Measurements from ENCODE around the gene ABHD15.
A peak's percentile ranks its signal among the peaks of the same experiment; 100 is the strongest.
"Not testable (repeated sequence)": the region's sequence is repeated elsewhere in the genome, so short reads cannot be mapped to it uniquely, and the experiment has no call there.

ABHD15 gene

GRCh38 chr17:29568331-29569244, 1.8 kb upstream of the ABHD15 start, which contains the start of gene TP53I13:
Gene TP53I13 (plus strand): TSS chr17:29568701. CDS start chr17:29568759, 58 bp downstream.
- peak; percentile 71 for DNase-seq

DNA sequence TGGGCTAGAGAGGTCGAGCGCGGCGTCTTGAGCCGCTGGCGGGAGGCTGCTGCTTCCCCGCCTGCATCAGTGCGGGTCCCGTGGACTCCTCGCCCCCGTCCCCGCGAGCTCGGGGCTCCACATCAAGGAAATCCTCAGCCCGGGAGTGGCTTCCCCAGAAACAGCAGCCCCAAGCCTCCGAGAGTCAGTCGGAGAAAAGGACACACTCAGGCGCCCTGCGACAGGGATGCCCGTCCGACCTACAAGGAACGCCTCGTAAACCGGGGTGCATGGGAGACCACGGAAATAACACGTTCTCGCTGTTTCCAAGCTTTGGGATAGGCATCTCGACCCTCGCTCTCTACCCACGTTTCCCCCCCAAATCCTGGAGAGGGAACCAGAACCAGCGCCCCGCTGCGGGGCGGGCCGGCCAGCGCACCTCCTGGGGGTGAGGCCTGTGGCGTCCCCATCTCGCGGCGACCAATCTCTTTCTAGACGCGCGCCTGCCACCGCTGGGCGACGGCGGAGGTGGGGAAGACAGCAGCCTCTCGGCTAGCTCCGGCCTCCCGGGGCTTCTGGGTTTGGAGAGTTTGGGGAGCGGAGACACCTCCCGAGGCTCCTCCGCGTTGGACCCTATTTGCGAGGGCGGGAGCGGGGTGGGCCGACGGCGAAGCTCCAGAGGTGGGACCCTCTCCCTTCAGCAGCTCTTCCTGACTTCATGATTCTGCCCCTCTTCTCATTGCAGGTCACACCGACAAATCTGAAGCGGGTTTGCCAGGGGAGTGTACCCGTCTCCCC, 905 bp upstream of the ABHD15 start:
- DNase-seq: peak; percentile 53

GRCh38 chr17:29567304-29567553, 392 bp upstream of the ABHD15 start:
- no peak for DNase-seq

DNA sequence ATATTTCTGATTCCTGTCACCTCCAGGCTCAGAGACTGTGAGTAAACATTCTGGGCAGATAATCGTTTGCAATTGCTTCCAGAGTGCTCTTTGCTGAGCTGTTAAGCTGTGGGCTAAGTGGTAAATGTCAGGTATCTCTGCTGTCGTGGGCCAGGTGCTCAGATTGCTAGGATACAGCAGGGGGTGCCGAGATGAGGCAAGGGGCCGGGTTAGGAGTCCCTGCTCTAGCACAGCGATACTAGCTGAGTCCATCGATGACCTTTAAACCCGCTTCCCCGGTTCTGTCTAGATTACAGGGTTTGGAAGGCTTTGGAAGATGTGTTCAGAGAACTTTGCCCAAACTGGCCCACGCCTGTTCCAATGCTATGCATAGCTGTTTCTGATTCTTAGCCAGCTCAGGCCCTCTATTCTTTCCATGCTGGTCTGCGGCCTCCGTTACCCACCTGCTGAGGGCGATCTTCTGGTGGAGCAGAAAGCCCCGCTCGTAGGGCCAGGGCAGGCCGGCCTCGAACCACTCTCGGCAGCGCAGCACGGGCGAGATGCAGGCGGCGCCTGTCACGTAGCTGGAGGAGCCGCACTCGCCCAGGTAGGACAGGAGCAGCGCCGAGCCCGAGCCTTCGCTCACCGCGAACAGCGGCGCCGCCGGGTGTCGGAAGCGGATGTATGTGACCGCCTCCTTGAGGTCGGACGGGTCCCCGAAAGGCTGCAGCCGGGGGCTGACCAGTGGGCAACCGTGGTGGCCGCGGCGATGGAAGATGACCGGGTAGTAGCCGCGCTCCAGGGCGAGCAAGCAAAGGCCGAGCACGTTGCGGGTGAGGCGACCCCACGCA, 979 bp downstream of the ABHD15 start:
- DNase-seq: no peak

GRCh38 chr17:29563816-29564215, 3.0 kb downstream of the ABHD15 start:
- DNase-seq: no peak

DNA sequence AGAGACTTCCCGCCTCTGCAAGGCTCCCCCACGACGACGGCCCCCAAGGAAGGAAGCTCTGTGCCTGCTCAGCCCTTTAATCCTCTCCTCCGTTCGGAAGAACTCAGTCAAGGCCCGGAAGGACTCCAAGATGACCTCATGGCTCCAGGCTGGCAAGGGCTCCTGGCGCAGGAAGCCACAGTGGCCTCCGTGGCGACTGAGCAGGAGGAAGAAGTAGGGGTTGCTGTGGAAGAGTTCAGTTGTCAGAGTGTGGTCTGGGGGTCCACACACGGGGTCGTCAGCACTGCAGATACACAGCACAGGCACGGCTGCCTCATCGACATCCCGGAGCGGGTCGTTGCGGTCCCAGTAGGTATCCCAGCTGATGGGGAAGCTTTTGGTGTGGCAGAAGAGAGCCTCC, 4.2 kb downstream of the ABHD15 start:
- no peak for DNase-seq

- DNase-seq: peak; percentile 56
These were observed 5.0 kb downstream of the ABHD15 start for GRCh38 chr17:29561554-29562517.

DNA sequence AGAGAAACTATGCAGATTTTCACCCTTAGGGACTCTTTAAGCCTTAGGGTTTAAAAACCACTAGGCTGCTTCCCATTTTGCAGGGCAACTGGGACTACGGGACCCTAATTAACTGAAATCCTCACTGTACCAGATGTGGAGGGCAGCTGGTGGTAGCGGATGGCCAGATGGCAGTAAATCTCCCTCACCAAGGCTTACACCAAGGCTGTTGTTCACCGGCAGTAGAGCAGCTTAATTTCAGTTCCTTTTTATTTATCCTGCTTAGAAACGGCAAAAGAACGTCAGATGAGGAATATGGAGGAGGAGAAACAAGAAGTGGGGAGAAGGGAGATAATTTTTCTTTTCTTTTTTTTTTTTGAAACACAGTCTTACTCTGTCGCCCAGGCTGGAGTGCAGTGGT, 6.5 kb downstream of the ABHD15 start:
- DNase-seq: peak; percentile 74

- DNase-seq: no peak
These were observed 7.2 kb downstream of the ABHD15 start for GRCh38 chr17:29559640-29560039.

DNA sequence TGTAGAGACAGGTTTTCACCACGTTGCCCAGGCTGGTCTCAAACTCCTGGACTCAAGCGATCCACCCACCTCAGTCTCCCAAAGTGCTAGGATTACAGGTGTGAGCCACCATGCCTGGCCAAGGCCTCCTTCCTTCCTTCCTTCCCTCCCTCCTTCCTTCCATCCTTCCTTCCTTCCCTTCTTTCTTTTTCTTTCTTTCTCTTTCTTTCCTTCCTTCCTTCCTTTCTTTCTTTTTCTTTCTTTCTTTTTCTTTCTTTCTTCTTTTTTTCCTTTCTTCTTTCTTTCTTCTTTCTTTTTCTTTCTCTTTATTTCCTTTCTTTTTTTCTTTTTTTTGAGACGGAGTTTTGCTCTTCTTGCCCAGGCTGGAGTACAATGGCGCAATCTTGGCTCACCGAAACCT, 8.7 kb downstream of the ABHD15 start:
- DNase-seq: not testable (repeated sequence)

- DNase-seq: no peak
These were observed 9.1 kb downstream of the ABHD15 start for GRCh38 chr17:29557739-29558116.

- DNase-seq: no peak
These were observed 9.6 kb downstream of the ABHD15 start for GRCh38 chr17:29557085-29557738.

- DNase-seq: no peak
These were observed 11.0 kb downstream of the ABHD15 start for GRCh38 chr17:29555840-29556239.

DNA sequence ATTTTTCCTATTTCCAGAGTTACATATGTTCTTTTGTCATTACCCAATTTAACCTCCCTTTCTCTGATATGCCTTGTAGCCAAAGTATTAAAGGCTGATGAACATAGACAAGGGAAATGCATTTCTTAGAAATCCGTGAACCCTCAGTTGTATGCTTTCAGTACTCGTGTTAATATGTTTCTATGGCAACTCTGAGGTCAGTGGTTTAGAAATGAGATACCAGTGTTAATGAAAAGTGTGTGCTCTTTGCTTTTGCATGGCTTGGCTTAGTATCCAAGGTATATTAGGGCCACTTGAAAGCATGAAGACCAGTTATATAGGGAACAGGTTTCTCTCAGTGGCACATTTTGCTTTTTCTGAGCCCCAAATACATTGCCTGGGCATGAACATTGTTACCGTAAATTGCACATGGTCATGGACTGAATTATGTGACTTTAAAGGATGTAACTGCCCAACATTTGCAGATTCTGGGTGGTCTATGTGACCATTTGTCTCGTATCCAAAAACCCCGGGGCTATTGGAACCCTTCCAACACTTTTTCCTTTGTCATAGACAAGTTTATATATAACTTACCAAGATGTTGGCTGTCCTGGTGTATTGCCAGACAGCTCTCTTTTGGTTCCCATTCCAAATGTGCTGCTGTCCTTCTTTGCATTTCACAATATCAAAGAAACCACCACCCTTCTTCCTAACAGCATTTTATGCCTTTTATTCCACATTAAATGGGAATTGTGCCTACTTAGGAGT, 17.5 kb downstream of the ABHD15 start:
- DNase-seq: no peak

DNA sequence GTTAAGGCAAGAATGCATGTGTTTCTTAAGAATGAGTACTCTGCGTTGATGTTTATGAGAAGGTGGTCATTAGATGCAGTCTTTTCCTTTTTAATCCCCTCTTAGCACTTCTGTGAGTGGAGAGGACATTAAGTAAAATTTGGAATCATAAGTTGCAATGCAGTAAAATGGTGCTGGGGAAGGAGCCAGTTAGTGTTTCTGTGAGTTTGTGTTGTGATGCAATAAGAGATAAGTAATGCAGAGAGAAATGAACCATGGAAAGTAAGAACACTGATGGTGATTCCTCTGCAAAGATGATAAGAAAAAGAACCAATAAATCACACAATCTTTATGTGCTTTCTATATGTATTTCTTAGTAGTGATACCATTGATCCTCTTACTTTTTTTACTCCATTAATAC, 20.0 kb downstream of the ABHD15 start:
- DNase-seq: no peak

DNA sequence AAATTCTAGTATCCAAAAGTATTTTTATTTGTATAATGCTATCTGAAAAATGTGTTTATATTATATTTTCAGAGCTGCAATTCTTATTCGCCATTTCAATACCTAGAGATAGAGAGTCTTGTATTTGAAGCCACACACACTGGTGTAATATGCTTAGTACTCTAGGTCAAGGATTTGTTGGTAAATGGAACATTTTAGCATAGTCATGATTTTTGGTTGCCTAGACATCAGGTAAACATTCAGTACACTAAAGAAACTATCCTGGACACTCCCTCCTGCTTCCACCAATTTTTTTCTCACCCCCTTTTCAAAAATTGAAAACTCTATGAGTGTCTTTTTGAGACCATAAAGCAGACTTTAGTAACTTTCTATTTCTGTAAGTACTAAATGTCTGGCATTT, 20.8 kb downstream of the ABHD15 start:
- DNase-seq: no peak

GRCh38 chr17:29544066-29544465, 22.8 kb downstream of the ABHD15 start:
- no peak for DNase-seq

DNA sequence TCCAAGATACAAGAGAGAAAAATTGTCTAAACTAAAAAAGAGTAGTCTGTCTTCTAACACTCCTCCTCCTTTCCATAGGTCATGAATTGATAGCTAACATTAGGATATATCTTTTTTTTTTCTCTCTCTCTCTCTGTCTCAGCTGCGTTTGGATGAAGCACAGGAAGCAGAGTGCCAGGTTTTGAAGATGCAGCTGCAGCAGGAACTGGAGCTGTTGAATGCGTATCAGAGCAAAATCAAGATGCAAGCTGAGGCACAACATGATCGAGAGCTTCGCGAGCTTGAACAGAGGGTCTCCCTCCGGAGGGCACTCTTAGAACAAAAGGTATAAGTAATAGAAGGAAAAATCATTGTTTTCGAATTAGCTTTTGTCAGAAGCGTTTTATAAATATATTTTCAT, 32.9 kb downstream of the ABHD15 start:
- DNase-seq: no peak

- no peak for DNase-seq
These were observed 40.5 kb downstream of the ABHD15 start for GRCh38 chr17:29526322-29526721.

DNA sequence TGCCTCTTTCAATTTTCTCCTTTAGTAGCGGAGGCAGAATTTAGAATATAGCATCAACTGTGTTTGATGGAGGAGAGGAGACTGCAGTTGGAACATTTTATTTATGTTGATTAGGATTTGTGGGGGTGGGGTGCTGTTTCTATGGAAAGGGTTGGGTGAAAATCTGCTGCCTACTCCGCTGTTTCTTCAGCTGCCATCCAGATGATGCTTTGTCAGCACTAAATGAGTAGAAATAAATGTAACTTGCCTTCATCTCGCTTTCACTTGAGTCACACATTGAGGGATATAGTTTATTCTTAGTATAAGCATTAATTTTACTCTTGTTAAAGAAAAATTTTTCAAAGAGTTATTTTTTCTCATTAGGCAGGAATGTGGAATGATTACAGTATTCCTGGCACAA, 42.1 kb downstream of the ABHD15 start:
- DNase-seq: no peak

- no peak for DNase-seq
These were observed 48.5 kb downstream of the ABHD15 start for GRCh38 chr17:29518359-29518758.
